Sigmoid colon (tissue), 4 donors: ENCODE data around the gene APLF.

Experiments
- CTCF ChIP-seq, 4 experiments: fragments of 450-650 bp in 3 of 4; fragments of 200-600 bp in 1 of 4; IDR thresholded peaks; one replicate each; pipeline ENCODE4 v1.5.1; 2016 to 2019; ENCODE audit warnings: antibody characterized with exemption in 4 of 4, mild to moderate bottlenecking in 3 of 4, moderate library complexity in 2 of 4
- EP300 ChIP-seq, 4 donors: sonication (generic); formaldehyde crosslinking; IDR thresholded peaks; one replicate each; pipeline ENCODE4 v1.6.1; 2017; ENCODE audit warnings: antibody characterized with exemption in 4 of 4

GRCh38 chr2:68418419-68418818, 49.0 kb upstream of the APLF start:
- TF ChIP-seq CTCF (IDR thresholded peaks at IDR 0.05): no peak
- no peak for TF ChIP-seq EP300 (IDR thresholded peaks at IDR 0.05)
